GM19463 (cell line): ENCODE data around the gene PAX6.

Source experiments
- ATAC-seq: cut with Tn5 transposase; IDR thresholded peaks from one replicate; pipeline ENCODE4 v1.9.1; 2021; ENCODE audit warnings: mild to moderate bottlenecking, moderate library complexity; ENCODE audit not compliant: unreplicated experiment

Gene PAX6

DNA sequence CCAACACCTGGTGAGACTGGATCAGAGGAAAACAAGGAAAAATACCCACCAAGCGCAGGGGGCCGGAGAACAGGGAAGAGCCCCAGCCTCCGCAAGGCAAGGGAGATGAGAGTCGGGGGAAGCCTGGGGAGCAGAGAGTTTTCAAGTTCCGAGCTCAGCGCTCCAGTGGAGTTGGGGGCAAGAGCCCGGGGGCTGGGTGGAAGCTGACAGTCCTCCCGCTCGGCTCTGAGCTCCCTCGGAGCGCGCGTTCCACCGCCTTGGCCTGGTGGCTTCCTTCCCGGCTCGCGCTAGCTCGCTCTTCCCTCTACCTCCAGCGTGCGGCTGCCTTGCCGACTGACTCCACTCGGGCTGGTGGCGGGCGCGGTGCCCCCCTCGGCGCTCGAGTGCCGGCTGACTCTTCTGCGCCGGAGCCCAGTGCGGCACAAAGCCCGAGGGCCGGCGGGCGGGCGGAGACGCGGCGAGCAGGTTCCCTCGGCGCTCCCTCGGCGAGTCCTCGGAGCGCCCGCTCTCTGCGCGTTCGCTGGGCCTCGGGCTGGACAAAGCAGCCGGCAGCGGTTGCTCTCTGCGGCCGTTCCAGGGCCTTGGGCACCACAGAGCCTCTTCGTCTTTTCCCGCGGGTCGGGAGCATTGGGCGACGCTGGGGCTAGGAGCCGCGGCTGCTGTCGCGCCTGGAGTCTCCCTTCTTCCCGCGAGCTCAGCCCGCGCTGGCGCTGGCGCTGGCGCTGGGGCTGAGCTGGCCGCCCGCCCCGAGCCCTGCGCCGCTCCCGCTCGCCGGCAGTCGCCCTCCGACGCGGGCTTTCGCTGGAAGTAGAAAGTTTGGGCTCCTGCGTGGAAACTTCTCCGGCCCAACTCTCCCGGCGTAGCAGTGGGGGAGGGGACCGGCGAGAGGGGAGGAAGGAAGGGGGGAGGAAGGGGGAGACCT is 1.0 kb downstream of the PAX6 start:
- no peak for ATAC-seq

DNA sequence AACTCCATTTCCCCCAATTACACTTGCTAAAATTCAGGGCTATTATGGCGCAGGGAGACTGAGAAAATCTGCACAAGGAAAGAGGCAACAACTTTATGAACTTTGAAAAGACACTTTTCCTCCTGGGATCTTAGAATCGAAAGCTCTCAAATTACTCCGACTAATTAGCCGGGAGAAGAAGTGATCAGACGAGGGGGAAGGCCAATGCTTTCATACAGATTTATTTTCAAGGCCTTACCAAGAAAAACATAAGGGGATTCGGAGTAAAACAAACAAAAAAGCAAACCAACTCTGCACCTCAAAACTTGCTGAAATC is 1.6 kb downstream of the PAX6 start:
- no peak for ATAC-seq

DNA sequence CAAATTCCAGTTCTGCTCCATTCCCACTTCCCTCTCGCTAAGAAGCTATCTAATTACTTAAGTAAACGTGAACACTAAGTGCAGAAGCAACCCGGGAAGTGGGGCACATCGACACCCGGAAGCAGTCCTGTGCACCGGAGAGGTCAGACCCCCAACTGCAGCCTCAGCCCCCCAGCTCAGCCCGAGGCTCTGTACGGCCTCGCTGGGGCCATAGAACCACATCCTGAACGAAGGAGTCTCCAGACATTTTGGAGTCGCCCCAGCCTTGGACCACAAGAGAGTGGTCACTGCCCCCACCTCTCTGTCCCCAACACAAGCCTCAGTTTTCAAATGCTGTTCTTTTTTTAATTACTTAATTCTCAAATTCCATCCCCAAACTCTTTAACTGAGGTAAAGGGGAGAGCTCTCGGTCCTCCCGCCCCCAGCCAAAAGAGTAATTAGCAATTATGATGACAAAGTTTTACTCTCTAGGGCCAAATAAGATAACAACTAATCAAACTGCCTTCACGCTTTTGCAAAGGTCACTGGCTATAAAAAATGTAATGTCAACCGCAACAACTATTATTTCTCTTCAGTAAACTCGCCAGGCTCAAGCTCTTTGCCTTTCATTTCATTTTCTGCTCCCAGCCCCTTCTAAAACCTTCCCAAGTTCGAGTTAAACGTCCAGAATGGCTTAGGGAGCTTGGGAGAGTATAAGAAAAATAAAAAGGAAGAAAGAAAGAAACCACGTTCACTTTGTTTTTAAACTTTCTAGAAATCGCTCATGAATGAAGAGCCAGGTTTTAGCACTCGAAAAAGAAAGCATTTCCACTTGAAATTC is 2.2 kb downstream of the PAX6 start:
- ATAC-seq = no peak

DNA sequence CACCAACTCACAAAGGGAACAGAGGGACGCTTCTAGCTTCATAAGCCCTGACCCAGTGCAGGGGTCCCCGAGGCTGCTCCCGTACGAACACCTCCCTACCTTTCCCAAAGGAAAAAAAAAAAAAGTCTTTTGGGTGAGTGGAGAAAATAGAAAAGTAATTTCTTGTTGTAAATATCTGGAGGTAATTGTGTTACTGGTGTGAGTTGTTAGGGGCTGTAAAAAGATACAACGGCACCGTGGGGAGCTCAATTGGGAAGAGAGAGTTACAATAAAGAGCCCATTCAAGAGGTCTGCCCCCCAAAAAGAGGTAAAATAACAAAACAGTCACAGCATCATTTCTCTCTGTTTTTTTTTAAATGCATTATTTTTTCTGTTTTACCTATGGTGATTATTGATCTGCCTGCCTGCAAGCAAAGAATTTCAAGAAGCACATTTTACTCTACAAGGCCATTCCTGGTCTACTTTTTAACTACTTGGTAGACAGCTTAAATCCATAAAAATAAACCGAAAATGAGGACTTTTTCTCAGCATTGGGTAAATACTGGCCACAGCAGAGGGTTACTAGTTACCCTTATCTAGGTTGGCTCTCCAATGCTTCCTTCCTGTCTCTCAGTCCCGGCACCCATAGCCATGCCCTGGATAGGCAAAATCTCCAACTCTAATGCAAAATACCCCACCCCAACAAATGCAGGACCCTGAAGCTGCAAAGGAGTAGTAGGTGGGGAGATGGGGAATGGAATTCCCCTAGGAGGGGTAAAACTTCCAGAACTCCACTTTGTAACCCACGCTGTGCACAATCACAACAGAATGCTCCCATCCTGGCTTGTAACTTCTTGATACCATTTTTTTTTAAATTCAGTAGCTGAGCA is 3.1 kb downstream of the PAX6 start:
- ATAC-seq = no peak

DNA sequence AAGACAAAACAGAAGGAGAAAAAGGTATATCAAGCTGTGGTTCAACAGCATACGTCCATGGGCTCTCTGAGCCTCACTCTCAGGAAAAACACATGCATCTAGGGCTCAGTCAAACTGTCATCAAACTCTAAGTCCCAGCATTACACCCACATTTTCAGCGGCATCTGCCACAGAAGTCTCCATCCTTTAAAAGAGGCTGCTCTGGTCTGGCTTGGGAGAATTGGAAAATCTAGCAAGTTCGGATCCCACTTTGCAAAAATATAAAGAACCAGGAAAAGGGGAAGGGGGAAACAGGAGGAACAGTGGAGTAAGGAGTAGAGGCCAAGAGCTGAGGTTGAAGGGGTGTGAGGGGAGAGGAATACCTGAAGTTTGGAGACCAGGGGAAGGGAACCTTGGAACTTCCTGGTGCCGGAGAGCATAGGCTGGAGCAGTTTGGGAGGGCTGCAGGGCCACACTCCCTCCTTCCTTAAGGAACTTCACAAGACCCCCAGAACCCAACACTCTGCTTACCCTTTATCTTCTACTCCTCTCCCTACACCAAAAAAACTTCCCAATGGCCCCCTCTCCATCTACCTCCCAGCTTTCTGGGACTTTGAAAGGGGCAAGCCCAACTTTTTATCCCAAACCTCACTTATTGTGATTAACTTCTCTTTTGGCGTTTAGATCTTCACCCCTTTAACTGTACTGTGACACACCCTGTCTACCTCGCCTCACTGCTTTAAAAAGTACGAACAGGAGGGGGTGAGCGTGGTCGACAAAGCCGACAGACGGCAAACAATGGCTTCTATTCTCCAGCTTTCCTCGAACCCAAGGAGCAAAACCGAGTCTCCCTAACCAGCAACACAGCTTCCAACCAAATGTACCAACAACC is 4.0 kb downstream of the PAX6 start:
- ATAC-seq = no peak

DNA sequence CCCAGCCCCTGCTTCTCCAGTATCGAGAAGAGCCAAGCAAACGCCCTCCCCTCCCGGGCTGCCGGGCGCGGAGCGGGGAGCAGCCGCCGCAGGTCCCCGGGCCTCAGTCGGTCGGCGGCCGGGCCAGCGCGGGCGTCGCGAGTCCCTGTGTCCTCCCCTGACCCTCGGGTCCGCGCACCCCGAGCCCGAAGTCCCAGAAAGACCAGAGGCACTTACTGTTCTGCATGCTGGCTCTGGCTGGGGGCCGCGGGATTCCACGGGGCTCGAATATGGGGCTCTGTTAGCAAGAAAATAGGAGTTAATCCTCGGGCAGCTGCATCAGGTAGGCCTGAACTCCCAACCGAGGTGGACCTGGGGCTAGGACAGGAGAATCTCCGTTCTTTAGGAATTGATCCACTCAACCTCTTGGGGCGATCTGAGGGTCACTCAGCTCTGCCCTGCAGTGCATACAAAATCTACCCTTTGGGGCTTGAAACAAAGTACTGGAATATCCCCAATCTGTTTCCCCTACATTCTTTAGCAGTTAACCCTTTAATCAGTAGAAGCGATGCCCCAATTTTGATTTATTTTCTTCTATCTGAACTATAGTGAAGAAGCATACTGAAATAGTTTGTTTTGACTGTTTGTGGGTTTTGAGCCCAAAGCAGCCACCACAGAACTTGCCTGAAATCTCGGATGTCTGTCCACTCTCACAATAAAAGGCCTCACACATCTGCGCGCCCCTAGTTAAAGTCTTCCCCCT is 4.8 kb downstream of the PAX6 start:
- no peak for ATAC-seq

DNA sequence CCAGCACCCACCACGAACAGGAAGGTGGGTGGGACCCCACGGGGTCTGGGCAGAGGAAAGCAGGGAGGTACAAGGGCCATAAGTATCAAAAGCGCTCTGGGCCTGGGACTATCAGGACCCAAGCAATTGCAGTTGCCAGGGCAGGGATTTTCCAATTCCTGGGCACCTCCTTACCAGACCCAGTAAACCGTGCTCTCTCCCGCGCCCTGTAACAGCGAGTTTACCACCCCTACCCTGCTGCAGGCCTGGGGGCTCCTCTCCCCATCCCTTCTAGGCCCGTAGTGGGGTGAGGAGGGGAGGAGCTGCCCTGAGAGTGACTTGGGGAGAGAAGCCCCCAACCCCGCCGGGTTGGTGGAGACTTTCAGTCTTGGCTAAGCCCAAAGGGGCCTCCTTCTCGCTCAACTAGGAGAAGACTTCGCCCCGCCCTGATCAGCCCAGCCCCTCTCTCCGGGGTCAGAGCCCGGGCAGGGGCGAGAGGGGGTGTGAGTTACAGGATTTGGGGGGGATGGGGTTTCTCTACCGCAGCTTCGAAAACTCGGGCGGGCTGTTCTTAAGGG is 5.4 kb downstream of the PAX6 start:
- ATAC-seq = no peak

DNA sequence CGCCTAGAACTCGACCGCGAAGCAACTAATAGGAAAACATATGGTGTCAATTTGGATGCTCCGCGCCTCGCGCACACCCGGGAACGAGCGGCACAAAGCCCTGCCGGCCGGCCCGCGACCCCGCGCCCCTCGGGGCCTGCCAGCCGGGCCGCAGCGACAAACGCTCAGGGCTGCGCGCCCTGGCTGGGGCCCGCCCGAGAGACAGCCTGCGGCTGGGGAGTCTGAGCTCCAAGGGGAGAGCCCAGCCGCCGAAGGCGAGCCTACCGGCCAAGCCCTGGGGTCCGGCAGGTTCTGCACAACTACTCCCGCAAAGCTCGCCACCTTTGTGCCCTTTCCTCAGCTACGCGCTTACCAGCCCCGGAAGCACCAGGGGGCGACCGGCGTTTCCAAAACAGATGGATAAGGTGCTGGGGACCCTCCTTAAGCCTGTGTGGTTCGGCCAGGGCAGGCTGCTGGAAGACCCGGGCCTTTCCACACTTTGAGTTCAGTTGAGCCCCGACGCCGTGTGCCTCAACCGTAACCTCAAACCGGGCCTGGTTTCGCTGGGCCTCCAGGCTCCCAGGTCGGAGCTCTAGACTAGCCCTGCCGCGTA is 6.0 kb downstream of the PAX6 start:
- no peak for ATAC-seq

DNA sequence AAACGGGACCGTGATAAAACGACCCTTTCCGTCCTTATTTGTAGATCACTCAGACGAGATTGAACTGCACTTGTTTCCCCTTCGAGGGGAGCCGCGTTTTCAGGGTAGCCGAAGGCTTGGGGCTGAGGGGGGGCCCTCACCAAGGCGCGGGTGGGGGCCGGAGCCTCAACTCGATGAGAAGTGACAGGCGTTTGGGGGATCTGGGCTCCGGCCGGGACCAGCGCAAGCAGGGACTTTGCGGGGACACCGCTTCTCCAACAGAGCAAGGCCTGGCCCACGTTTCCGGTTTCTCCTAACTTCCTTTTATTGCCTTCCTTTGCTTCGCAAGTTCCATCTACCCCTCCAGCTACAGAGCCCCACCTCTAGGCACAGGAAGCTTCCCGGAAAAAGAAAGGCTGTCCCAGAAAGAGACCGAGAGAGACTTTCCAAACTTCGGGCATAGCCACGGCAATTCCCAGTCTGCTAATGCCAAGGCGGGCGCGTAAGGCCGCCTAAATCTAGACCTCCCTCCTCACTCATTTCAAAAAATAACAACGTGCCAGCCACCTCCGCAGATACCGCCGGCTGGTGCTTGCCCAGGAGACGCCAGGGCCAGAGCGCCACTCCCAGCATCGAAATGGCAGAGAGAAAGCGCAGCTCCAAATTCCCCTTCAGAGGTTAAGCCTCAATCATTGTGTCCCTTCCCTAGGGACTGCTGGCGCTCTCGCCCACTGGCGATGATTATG is 6.6 kb downstream of the PAX6 start:
- peak; percentile 53 for ATAC-seq

DNA sequence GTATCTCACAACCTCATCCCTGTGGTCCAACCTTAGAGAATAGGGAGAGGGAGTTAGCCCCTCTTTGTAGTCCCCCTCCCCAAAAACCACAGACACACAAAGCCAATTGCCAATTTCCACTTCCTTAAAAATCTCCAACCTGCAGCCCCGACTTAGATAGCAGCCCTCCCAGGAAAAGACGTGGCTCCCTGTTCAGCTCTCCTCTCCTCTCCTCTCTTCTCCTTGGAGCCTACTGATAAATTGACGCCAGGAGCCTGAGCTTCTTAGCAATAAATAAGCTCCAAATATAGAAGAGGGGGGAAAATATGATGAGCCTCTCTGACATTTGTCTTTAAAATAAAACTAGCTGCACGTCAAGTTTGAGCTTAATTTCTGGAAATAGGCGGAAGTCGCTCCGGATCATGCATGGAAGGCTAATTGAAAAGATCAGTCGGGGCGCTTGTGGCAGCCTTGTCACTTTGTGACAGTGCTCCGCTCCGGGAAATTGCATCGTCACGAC is 7.3 kb downstream of the PAX6 start:
- no peak for ATAC-seq

DNA sequence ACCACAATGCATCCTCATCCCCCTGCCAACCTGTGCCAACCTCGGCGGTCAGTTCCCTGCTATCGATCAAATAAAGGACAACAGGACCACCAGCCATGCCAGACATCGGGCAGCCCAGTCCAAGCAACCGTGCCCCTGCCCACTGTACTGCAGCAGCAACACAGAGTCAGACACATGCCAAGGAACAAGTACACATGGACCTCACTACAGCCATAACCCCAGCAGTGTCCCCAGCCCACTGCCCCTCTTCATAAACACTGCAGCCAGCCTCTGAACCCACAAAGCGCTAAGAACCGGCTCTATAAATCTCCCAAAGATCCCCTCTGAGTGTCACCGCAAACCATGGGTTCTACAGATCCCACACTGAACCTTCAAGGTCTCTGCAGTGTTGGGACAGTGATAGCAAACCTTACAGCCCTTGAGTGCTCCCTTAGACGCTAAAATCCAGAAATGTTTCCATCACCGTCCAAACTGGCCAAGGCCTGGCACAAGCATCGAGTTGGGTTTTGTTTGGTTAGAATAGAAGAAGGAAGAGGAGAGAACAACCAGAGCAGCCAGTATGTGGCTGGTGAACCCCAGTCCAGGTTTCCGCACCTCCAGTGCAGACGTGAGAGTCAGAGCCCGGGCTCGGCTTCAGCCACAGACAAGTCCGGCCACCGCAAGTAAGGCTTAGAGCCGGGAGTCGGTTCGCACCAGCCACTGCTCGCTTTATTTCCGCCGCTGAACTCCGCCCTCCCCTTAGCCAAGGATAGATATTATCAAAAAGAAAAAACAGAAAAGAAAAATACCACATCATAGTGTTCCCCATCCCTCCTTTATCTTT is 7.9 kb downstream of the PAX6 start:
- no peak for ATAC-seq

DNA sequence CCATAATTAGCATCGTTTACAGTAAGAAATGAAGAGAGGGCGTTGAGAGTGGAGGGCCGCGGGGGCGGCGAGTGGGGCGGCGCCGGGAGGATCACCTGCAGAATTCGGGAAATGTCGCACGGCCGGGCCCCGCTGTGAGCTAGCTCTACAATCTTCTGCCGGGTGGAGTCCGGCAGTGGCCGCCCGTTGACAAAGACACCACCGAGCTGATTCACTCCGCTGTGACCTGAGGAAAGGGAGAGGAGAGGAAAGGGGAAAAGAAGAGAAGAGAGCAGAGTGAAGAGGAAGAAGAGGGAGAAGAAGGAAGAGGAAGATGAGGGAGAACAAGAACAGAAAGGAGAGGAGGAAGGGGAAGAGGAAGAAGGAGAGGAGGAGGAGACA is 8.5 kb downstream of the PAX6 start:
- ATAC-seq = no peak

DNA sequence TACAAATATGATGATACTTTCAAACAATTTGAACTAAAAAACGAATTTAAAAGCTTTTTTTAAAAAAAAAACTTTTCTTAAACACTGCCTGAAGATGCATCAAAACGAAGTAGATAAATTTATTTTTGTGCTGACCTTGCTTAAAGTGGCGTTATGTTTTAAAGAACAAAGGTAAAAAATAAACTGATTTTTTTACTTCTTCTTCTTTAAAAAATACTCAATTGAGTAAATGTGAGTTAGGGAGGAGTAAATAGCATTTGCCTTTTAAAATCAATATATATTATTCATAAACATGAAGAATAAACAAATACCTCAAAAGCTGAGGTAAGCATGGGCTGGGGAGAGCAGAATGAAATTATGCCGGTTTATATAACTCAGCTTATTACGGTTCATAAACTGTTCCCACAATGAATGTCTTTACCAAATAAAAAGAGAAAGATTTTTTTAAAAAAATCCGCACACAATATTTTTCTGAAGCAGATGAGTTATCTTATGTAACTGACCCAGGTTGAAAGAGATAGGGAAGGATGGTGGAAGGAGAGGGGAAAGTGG is 9.0 kb downstream of the PAX6 start:
- no peak for ATAC-seq

DNA sequence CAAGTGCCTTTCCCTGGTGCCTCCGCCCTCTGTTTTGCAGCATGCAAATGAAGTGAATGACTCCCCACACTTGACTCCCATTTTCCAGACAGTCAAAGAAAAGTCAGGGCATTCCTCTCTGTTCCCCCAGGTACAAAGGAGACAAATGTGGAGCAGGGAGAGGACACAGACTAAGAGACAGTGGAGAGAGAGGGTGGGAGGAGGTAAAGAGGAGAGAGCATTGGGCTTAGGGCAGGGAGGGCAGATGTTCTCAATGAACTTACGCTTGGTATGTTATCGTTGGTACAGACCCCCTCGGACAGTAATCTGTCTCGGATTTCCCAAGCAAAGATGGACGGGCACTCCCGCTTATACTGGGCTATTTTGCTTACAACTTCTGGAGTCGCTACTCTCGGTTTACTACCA is 9.8 kb downstream of the PAX6 start:
- ATAC-seq = no peak

DNA sequence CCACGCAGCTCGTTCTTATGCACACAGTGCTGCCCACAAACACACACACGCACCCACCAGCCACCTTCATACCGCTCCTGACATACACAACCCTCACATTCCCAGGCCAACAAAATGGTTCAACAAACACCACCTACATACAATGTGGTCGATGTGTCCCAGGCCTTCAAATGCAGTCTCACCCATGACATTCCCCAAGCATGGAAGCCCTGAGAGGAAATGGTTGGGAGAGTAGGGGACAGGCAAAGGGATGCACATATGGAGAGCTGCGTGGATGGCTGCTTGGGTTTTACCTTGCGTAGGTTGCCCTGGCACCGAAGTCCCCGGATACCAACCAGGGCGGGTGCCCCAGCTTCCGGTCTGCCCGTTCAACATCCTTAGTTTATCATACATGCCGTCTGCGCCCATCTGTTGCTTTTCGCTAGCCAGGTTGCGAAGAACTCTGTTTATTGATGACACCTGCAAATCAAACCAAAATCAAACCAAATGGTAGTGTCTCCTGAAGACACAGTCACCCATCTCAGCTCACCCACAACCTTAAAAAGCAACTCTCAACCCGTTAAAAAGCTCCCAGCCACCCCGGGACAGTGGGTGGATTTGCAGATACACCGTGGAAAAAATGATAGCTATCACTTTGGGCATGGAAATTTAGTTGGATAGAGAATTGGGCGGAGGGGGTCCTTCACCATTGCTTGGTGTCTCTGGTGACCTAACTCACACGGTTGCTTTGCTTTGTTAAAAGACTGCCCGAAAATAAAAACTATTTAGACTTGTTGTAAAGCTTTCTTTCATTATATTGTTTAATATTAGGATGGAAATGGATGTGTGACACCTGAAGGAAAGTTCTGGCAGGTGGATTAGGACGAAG is 10.5 kb downstream of the PAX6 start:
- ATAC-seq = no peak
